Inflammatory macrophage (primary cell): ENCODE data around the gene ZNF70.

Experiments used
- DNase-seq, 2 donors: peaks; one replicate each; pipeline ENCODE4 v3.0.0-alpha.2; 2020 to 2022

ZNF70 gene

GRCh38 chr22:23716811-23717801 is 33.8 kb downstream of the ZNF70 start:
- DNase-seq: peak; percentile 83 to 89

DNA sequence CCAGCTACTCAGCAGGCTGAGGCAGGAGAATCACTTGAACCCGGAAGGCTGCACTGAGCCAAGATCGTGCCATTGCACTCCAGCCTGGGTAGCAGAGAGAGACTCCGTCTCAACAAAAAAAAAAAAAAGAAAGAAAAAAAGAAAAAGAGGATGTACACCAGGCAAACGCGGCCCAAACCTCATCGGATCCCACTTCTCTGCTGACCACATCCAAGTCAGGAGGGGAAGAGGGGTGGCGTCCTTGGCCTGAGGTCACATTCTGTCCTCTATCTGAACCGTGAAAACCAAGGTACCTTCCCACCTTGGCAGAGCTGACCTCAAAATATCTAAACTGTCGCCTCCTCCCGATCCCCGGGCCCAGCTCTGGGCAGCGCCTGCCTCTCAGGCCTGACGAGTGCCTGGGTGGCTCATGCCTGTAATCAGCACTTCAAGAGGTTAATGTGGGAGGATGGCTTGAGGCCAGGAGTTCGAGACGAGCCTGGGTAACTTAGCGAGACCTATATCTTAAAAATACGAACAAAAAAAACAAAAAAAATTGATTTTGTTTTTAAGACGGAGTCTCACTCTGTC is 35.0 kb downstream of the ZNF70 start:
- peak; percentile 44 to 62 for DNase-seq

DNA sequence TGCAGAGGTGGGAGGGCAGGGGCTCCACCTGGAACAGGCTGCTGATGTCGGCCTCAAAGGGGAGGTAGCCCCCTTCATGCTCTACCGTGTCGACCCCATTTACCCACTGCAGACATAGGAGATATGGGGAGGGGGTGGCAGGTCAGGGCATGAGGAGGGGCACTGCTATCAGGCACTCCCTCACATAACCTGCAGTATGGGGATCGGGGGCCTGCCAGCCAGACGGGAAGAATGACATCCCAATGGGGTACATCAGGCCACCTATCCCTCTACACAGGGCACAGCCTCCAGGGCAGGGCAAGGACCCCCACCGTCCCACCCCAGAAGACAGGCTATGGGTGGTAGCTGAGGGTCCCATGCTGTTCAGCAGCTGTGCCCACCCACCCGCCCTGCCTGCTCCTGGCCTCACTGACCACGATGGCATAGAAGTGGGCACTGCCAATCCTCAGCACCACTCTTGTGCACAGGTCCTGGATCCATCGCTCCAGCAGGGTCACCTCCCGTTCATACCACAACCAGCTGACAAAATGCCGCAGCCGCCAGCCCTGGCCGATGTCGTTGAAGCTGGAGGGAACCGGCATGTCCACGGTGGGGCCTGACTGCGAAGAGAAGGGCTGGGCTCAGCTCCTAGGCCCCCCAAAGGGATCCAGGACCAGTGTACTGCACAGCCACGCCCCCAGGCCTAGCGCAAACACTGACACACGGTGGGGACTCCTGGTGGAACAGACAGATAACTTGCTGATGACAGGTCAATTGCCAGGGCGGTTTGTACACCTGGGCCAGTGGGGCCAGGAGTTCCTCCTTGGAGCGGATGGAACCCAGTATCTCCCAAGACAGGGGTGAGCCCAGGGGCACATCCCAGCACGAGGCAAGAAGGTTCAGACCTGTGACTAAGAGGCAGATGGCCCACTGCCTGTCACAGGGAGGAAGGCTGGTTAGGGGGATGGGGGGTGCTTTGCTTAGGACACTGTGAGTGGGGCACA is 36.0 kb downstream of the ZNF70 start:
- DNase-seq: peak in 1 of 2 donors; percentile 10

DNA sequence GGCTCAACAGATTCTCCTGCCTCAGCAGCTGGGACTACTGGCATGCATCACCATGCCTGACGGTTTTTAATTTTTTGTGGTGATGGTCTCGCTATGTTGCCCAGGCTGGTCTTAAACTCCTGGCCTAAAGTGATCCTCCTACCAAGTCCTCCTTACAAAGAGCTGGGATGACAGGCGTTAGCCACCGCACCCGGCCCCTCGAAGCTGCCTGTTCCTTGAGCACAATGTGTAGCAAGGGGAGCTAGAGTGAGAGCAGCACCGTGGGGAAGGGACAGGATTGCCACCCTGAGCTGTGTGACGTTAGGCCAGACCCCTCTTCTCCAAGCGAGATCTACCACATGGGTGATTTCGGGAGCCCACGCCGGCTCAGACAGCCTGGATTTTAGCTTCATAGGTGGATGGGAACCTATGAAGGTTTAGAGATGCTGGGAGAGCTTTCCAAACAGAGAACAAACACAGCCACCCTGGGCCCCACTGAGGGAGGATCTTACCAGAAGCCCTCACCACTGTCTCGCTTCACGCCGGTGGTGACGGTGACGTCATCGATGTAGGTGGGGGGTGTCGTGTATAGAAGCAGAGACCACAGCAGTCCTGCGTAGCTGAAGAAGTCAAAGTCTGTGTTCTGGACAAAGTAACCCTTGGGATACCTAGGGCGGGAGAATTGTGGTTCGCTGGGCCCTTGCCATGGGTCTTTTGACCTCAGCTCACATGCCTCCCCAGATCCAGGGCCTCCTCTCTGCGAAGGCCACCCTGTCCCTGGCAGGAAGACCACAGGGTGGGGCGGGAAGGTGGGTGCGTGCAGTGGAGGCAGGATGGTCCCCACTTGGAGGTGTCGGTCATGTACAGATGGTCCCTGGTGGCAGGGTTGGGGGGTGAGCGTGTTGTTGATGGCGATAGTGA is 37.0 kb downstream of the ZNF70 start:
- DNase-seq: no peak

GRCh38 chr22:23712256-23712655 is 38.7 kb downstream of the ZNF70 start:
- peak in 1 of 2 donors; percentile 6 for DNase-seq

- no peak for DNase-seq
These were observed 41.8 kb downstream of the ZNF70 start for GRCh38 chr22:23709107-23709506.

GRCh38 chr22:23708270-23708669 is 42.6 kb downstream of the ZNF70 start:
- DNase-seq: no peak

DNA sequence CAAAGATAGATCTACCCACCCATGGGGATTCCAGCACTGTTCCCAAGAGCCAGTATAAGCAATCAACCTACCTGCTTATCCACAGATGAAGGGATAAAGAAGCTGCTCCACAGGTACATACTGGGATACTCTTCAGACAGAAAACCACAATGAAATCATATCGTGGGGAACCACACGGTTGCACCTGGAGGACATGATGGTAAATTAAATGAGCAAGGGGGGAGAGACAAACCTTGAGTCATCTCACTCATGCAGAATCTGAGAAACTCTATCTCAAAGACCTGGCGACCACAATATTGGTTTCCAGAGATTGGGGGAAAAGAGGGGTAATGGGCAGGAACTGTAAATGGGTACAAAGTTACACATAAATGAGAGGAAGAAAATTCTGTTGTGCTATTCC is 45.6 kb downstream of the ZNF70 start:
- no peak for DNase-seq

DNA sequence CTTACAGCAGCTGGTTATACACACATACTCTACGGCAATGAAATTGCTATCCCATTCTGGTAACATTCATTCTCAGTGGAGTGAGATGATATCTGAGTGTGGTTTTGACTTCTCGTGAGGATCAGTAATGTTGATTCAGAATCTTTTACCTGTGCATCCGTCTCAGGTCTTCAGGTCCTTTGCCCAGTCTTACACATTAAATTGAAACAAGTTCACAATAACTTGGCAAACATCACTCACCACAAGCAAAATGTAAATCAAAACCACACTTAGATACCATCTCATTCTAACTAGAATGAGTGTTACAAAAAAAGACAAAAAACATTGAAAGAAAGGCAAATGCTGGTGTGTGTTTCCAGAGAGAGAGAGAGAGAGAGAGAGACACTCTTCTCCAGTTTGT is 46.1 kb downstream of the ZNF70 start:
- no peak for DNase-seq

DNA sequence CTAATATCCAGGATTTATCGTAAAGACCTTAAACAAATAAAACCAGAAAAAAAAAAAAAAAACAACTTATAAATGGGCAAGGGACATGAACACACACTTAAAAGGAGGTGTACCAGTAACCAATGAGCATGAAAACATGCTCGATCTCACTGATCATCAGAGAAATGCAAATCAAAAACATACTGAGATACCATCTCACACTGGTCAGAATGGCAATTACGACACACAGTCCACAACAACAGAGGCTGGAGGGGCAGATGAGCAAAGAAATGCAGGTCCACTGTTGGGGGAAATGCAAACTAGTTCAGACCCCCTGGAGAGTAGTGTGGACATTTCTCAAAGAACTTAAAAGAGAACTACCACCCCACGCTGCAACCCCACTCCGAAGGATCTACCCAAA is 46.9 kb downstream of the ZNF70 start:
- no peak for DNase-seq

DNA sequence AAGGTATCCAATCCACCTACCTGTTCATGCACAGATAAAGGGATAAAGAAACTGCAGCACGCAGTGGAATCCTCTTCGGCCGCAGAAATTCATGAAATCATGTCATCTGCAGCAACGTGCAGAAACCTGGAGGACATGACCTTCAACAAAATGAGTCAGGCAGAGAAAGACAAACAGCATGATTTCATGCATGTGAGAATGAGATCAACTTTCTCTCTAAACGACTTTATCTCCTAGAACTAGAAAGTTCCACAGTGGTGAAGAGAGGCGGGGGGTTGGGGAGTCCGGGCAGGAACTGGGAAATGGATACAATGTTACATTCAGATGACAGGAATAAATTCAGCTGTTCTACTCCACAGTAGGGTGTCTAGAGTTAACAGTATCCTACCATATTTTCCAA is 50.2 kb downstream of the ZNF70 start:
- DNase-seq: no peak

- DNase-seq: no peak
These were observed 52.2 kb downstream of the ZNF70 start for GRCh38 chr22:23698673-23699235.

- no peak for DNase-seq
These were observed 52.8 kb downstream of the ZNF70 start for GRCh38 chr22:23698094-23698493.

- no peak for DNase-seq
These were observed 53.6 kb downstream of the ZNF70 start for GRCh38 chr22:23697031-23697970.

GRCh38 chr22:23696326-23696851 is 54.5 kb downstream of the ZNF70 start:
- peak; percentile 76 to 77 for DNase-seq

DNA sequence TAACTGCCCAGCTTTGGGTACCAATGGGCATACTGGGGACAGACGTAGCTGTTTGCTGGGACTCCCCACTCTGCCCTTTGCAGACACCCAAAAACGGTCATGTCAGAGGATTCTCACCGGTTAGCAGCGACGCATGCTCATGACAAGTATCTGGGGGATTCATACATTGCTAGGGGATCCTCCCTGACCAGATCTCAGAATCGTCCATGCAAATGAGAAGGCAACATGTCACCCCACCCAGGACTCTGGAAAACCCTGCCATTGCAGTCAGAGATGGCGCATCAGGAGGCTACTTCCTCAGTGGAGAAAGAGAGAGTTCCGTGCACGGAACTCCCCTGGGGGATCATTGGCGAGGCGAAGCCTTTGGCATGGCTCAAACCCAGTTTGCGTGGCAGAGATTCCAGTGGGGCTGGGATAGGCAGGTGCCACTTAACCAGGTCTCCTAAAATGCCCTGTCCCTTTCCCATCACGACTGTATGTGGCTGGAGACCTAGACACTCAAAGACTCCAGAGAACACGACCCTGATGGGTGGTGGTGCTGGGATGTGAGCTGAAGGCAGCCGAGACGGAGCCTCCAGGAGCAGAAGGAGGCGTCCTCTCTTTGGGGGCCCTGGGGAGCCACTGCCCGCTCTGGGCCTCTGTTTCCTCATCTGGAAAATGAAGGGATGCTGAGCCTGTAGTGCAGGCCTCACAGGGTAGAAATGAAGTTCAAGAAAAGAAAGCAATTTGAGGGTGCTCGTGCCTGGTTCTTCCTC is 55.2 kb downstream of the ZNF70 start:
- DNase-seq: no peak

- DNase-seq: no peak
These were observed 55.8 kb downstream of the ZNF70 start for GRCh38 chr22:23695141-23695540.

GRCh38 chr22:23693979-23694680 is 56.8 kb downstream of the ZNF70 start:
- DNase-seq: no peak
